Motor neuron (in vitro differentiated cells): Measurements from ENCODE around the gene EYA4. TPM values are rescaled to one million over a fixed set of nuclear protein-coding genes. Genes with fewer than 3 reads are reported as not detected.

Experiments used
- ATAC-seq, 8 experiments: fragments of 200-7000 bp; cut with Tn5 transposase; replicated peaks in 6 of 8; 2 replicates each; pipeline ENCODE4 v1.8.0; 2021; ENCODE audit warnings: mild to moderate bottlenecking in 8 of 8, moderate library complexity in 8 of 8
- H3K27ac ChIP-seq, 2 donors: fragments of 250-450 bp; sonication (Bioruptor Pico); 2 replicates each; pipeline ENCODE4 v1.9.0; 2021; ENCODE audit warnings: antibody characterized with exemption in 2 of 2, mild to moderate bottlenecking in 2 of 2, moderate library complexity in 1 of 2
- H3K4me1 ChIP-seq, 2 donors: fragments of 250-450 bp; sonication (Bioruptor Pico); replicated peaks in 1 of 2; 2 replicates each; pipeline ENCODE4 v1.6.1; 2021; ENCODE audit warnings: antibody characterized with exemption in 2 of 2, mild to moderate bottlenecking in 2 of 2, moderate library complexity in 1 of 2
- H3K4me3 ChIP-seq, 5 donors: fragments of 250-450 bp; sonication (Bioruptor Pico); 2 replicates each; pipeline ENCODE4 v1.9.0; 2021; ENCODE audit warnings: antibody characterized with exemption in 5 of 5, mild to moderate bottlenecking in 5 of 5, moderate library complexity in 4 of 5
- WGBS, 10 experiments: fragments of 450-650 bp; shearing (Covaris generic); methylation state at CpG; one replicate each; pipeline ENCODE4 v1.0.0; 2022; 5-methylcytosine and 5-hydroxymethylcytosine counted together
- in situ Hi-C, 9 experiments: fragments of 400-800 bp; cut with MboI; loops; one replicate each; pipeline ENCODE4 v1.15.0; 2021; ENCODE audit warnings: low sequenced_read_pairs in 9 of 9, low pct_unique_long_range_greater_than_20kb in 2 of 9; ENCODE audit not compliant: unreplicated experiment in 9 of 9
- total RNA-seq, 8 experiments: library from RNA; unstranded; fragments of 300-600 nt; gene quantifications; 2 replicates each; pipeline versions ENCODE4 v1.2.3 to v1.2.4, GENCODE V29; 2022

The EYA4 gene
- total RNA-seq, 8 experiments from 2014 or later: 0.33 to 52.6 (median 7.2) TPM

DNA sequence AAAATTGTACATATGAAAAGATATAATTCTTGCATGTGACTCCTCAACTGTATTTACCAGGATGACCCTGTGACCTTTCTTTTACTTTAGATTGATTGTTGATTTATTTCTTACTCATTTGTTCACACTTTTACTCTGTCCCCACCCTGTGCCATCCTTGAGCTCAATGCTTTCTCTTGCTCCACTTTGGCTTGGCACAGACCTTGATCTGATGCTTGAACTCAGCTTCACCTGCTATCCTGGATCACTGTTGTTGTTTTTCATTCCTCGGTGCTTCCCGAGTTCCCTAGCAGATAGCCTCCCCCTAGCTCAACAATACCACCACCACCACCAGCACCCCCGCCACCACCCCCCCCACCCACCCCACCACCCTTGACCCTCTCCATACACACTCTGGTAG lies 102.1 kb downstream of the EYA4 start:
- in situ Hi-C loops: no loop called here
- Histone ChIP-seq H3K27ac (no peak overlapping the region), H3K4me1 (no peaks in the 10 kb centered on the region), H3K4me3 (no peak overlapping the region)
- no peak for ATAC-seq
- WGBS, 10 experiments: 80 to 100% (median 80%) methylated on average over 1 to 2 of the region's 3 CpGs; no CpG with 5 or more reads in 7 of the 10 experiments

DNA sequence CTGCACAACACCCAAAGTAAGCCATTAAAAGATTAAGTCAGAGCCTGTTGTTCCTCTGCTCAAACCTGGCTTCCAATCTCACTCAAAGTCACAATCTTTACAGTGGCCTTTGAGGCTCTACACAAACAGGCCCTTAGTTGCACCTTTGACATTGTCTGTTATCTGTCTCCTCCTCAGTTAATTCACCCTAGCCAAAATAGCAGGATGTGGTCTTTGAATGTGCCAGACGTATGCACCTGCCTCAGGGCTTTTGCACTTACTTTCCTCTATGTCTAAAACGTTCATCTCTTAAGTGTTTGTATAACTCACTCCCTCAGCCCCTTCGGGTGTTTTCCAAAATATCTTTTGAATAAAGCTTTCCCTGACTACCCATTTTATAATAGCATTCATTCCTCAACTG lies 107.7 kb downstream of the EYA4 start:
- H3K4me3 ChIP-seq: no peak overlapping the region
- peak in 1 of 8 experiments; percentile 44 for ATAC-seq
- H3K27ac ChIP-seq: no peak overlapping the region
- WGBS, 10 experiments: 0 to 94% (median 78%) methylated on average over 2 to 3 of the region's 3 CpGs; no CpG with 5 or more reads in 1 of the 10 experiments
- no peaks in the 10 kb centered on the region for H3K4me1 ChIP-seq
- in situ Hi-C loops: no loop called here

DNA sequence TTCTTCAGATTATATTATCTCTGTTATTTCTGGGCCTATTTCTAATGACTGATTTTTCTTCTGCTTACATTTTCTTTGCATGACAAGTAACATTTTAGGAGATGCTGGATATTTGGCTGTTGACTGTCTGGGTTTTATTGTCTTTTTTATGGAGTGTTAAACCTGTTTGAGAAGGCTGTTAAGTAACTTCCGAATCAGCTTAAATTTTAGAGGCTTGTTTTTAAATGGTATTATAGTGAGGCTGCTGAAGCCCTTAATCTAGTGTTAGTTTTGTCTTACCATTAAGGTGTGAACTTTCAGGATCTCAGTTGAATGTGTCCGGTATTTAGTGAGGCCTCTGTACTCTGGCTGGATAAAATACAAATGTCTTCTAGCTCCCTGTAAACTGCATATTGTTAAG lies 109.8 kb downstream of the EYA4 start:
- ATAC-seq: no peak
- WGBS, 10 experiments: 44 to 100% (median 87%) methylated on average over 1 to 2 of the region's 2 CpGs
- H3K27ac ChIP-seq: no peak overlapping the region
- no peak overlapping the region for H3K4me3 ChIP-seq
- in situ Hi-C loops: no loop called here
- H3K4me1 ChIP-seq: no peaks in the 10 kb centered on the region

DNA sequence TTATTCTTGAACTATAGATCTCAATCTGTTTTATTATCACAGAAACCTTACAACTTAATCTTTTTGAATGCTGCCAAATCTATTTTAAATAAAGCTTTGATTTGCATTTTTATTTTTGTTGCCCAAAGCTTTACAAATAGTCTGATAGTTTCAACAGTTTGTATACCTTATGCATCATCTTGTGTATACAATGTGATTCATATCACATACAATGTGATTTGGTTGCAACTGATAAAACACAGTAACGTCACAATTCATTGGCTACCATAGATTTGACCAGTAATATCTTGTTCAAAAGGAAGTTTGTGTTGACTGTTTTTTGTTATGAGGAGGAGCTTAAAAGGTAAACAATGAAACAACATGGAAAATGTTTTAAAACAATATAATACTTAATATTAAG lies 110.9 kb downstream of the EYA4 start:
- no peak overlapping the region for H3K4me3 ChIP-seq
- WGBS, 10 experiments: 38 to 100% (median 82%) methylated on average over 1 of the region's 1 CpG; no CpG with 5 or more reads in 1 of the 10 experiments
- no peak overlapping the region for H3K27ac ChIP-seq
- in situ Hi-C loops: no loop called here
- no peaks in the 10 kb centered on the region for H3K4me1 ChIP-seq
- no peak for ATAC-seq

DNA sequence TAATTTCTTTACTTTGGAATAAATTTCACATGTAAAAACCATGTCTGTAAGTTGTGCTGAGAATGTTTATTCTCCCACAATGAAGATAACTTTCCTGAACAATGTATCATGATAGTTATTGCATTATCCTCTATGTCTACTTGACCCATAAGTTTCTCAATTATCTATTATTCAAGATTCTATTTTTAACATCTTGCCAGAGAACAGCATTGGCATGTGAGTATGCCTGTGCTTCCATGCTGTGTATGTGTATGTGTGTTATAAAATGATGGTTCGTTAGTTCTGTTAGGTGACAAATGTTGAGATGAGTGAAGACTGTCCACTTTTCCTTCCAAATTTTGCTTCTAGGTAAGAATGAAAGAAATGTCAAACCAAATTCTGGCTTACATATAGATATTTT lies 111.9 kb downstream of the EYA4 start:
- no peaks in the 10 kb centered on the region for H3K4me1 ChIP-seq
- 0 to 100% (median 71%) methylated on average over 1 of the region's 1 CpG; no CpG with 5 or more reads in 5 of the 10 experiments for WGBS, 10 experiments
- ATAC-seq: no peak
- no peak overlapping the region for H3K27ac ChIP-seq
- in situ Hi-C loops: no loop called here
- H3K4me3 ChIP-seq: no peak overlapping the region

DNA sequence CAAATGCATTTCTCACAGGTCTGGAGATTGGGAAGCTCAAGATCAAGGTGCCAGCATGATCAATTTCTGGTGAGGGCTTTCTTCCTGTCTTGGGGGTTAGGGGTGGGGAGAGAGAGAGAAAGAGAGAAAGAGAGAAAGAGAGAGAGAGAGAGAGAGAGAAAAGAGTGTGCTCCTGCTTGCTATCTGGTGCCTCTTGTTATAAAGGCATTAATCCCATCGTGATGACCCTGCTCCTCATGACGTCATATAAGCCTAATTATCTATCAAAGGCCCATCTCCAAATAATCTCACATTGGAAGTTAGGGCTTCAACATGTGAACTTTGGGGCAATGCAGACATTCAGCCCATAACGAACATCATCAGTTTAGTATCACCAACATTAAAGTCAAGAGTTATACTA lies 114.8 kb downstream of the EYA4 start:
- in situ Hi-C loops: no loop called here
- ATAC-seq: no peak
- Histone ChIP-seq H3K4me3 (no peak overlapping the region), H3K27ac (no peak overlapping the region), H3K4me1 (no peaks in the 10 kb centered on the region)
- WGBS, 10 experiments: 40 to 100% (median 83%) methylated on average over 1 to 3 of the region's 3 CpGs; no CpG with 5 or more reads in 2 of the 10 experiments

DNA sequence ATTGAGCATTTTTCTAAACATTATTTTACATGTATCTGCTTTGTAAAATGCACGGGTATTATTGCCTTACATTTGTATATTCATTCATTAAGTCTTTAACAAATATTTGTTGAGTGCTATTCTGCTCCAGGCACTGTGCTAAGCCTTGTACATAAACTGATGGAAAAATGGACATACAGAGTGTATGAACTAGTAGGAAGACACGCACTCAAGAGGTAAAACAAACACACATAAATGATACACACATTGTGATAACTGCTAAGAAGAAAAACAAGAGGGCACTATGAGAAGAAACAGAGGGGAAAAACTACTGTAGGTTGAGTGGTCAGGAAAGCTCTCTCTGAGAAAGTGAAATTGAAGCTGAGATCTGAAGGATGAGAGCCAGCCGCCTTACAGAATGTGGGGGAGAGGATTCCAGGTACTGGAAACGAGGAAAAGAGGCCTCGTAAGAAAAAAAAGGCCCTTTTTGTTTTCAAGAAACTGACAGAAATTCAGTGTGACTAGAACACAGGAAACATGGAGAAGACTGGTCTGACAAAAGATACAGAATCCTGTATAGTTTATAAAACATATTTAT lies 117.5 kb downstream of the EYA4 start:
- peak in 2 of 8 experiments; percentile 18 to 97 for ATAC-seq
- 9 to 94% (median 77%) methylated on average over 1 to 5 of the region's 5 CpGs for WGBS, 10 experiments
- no peaks in the 10 kb centered on the region for H3K4me1 ChIP-seq
- in situ Hi-C loops: no loop called here
- H3K4me3 ChIP-seq: no peak overlapping the region
- H3K27ac ChIP-seq: no peak overlapping the region

DNA sequence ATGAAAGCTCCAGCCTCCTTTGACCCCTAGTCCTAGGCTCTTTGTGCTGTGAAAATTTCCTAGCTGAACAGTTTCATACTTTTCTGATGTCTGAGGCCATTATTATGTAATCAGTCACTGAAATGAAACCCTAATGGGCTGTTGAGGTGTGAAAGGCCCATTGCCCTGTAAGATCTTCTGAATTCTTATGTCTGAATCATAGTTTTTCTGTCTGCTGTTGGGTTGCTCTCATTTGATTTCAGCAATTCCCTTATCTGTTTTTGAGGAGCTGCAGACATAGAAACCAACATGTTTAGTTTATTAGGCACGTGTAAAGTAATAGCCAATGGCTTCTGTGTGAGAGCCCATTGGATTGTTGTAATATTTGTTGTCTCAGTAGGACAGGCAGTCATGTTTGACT lies 118.1 kb downstream of the EYA4 start:
- ATAC-seq: peak in 1 of 8 experiments; percentile 25
- in situ Hi-C loops: no loop called here
- no peak overlapping the region for H3K4me3 ChIP-seq
- 0 to 100% (median 83%) methylated on average over 1 of the region's 1 CpG; no CpG with 5 or more reads in 3 of the 10 experiments for WGBS, 10 experiments
- H3K27ac ChIP-seq: no peak overlapping the region
- no peaks in the 10 kb centered on the region for H3K4me1 ChIP-seq

DNA sequence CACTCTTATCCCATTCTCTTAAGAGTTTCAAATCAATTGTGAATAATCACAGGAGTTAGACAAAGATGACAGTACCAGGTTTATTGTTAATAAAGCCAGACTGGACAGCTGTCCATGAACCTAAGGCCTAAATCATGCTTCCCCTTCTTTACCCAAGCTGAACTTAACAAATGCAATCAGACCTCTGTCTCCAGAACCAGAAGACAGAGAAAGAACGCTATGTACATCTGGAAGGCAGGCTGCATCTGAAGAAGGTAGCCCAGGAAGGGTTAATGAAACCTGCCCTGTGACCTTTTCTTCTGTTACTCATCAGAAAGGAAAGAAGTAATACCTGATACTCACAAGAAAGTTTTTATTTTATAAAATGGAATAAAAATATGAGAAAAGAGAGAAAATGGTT lies 118.6 kb downstream of the EYA4 start:
- 40 to 100% (median 87%) methylated on average over 1 of the region's 1 CpG; no CpG with 5 or more reads in 2 of the 10 experiments for WGBS, 10 experiments
- no peak for ATAC-seq
- in situ Hi-C loops: no loop called here
- no peak overlapping the region for H3K27ac ChIP-seq
- no peak overlapping the region for H3K4me3 ChIP-seq
- no peaks in the 10 kb centered on the region for H3K4me1 ChIP-seq

DNA sequence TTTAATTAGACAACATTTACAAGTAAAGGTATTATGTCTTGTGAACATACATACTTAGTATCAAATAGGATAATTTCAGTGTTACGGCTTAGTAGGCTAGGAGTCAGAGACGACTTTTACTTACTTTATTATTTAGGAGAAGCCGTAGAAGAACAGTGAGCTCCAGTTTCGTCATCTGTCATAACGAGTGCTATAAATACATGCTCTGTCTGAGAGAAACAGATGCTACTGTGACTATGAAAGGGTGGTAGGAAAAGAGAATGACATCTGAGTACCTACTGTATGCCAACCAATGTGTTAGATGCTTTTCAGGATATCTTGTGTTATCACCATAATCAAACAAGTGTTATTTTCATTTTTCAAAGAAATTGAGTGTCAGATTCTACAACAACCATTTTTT lies 119.0 kb downstream of the EYA4 start:
- in situ Hi-C loops: no loop called here
- Histone ChIP-seq H3K27ac (no peak overlapping the region), H3K4me1 (no peaks in the 10 kb centered on the region), H3K4me3 (no peak overlapping the region)
- 49 to 100% (median 89%) methylated on average over 1 to 5 of the region's 5 CpGs for WGBS, 10 experiments
- ATAC-seq: no peak

DNA sequence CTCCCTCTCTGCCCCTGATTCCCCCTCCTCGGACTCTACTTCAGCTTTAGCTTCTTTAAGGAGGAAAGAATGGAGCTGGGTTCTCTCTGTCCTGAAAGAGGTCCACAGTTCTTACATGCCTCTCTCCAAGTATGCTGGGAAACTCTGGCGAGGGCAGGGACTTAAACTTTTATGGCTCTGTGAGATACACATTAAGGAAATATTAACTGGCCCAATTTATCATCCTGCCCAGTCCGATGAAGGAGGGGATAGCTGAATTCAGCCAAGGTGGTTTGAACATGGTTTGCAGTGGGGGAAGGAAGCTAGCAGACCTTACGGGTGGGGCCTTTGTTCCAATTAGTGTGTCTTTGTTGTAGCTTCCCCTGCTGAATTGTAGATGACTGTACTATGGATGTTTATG lies 121.7 kb downstream of the EYA4 start:
- Histone ChIP-seq H3K4me3 (no peak overlapping the region), H3K4me1 (no peaks in the 10 kb centered on the region), H3K27ac (no peak overlapping the region)
- in situ Hi-C loops: no loop called here
- 29 to 100% (median 67%) methylated on average over 1 to 4 of the region's 4 CpGs; no CpG with 5 or more reads in 1 of the 10 experiments for WGBS, 10 experiments
- ATAC-seq: peak in 3 of 8 experiments; percentile 34 to 51 (median 35)

DNA sequence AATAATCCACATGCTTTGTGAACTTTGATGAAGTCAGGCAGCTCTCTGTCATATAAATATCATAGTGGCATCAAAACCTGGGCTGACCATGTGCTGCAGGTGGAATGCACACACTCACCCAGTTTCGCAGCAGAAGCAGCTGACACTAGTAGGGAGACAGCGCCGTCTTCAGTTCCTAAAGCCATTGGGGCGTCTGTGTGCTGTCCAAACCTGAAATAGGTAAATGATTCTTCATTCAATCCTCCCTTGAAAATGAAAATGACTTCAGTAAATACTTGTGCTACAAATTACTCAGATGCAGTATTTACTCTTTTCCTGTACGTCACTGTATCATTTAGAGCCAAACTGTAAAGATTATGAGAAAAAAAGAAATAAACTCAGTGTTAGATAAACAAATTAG lies 127.5 kb downstream of the EYA4 start:
- Histone ChIP-seq H3K4me1 (no peaks in the 10 kb centered on the region), H3K27ac (no peak overlapping the region), H3K4me3 (no peak overlapping the region)
- WGBS, 10 experiments: 37 to 100% (median 87%) methylated on average over 1 to 5 of the region's 5 CpGs
- in situ Hi-C loops: no loop called here
- ATAC-seq: no peak

DNA sequence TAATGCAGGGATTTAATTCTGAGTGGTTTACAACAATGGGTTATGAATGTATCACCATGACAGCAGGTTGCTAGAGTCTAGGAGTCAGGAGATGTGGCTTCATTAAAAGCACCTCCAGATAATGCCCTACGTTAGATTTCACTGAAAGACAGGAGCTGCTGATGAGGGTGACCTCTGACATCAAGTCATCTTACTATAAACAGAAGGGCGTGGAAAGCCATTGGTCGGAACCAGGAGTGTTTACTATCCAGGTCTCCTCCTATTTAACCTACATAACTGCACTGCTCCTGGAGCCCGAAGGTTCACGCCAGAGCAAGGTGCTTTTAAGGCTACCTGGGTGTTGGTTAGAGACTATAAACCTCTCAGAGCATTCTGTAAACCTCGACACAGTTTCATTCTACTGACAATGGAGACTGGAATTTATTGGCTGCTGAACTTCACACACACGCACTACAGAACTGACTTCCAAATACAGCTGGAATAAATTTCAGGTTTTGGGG lies 128.7 kb downstream of the EYA4 start:
- ATAC-seq: no peak
- Histone ChIP-seq H3K27ac (no peak overlapping the region), H3K4me3 (no peak overlapping the region), H3K4me1 (no peaks in the 10 kb centered on the region)
- WGBS, 10 experiments: 8 to 100% (median 60%) methylated on average over 2 to 6 of the region's 7 CpGs; no CpG with 5 or more reads in 2 of the 10 experiments
- in situ Hi-C loops: no loop called here

DNA sequence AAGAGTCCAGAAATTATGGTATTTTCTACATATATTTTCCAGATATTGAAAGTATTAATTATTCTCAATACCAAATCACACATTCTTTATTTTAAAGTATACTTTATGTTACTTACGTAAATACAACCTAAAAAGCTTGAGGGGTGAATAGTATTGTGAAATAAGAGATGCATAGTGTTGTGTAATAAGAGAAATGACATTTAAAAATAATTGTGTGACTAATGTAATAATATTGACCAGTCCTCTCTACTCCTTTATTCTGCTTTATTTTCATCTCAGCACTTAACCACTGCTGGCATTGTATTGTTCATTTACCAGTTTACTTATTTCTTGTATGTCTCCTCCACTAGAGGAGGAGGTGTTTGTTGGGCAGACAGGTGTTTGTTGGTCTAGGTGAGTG lies 135.6 kb downstream of the EYA4 start:
- WGBS, 10 experiments: 71 to 100% (median 87%) methylated on average over 1 of the region's 1 CpG; no CpG with 5 or more reads in 4 of the 10 experiments
- Histone ChIP-seq H3K4me3 (no peak overlapping the region), H3K27ac (no peak overlapping the region), H3K4me1 (no peaks in the 10 kb centered on the region)
- in situ Hi-C loops: no loop called here
- no peak for ATAC-seq
